ENCODE measurements around the gene CA10. TPM values are rescaled to one million over a fixed set of nuclear protein-coding genes. Genes with fewer than 3 reads are reported as not detected.

Gene CA10
- total RNA-seq, 2 donors from 2014 or later = 0.91 TPM; not detected in 1

GRCh38 chr17:52154466-52154865 is 4.0 kb downstream of the CA10 start:
- no peak for DNase-seq (ENCODE audit: low spot score)
- Histone ChIP-seq H3K27ac (no peak overlapping the region), H3K27me3 (replicated peaks; ENCODE audit: insufficient read depth) (peaks cover 19% of the 10 kb centered on the region), H3K9me3 (no peaks in the 10 kb centered on the region), H3K4me3 (no peak overlapping the region), H3K36me3 (no peaks in the 10 kb centered on the region), H3K4me1 (replicated peaks) (no peaks in the 10 kb centered on the region)
- TF ChIP-seq CTCF (IDR thresholded peaks at IDR 0.05) (no peak), POLR2AphosphoS5 (IDR thresholded peaks at IDR 0.05) (no peak), POLR2A (IDR thresholded peaks at IDR 0.05) (no peak)
- WGBS = 60% methylated on average over 4 of the region's 4 CpGs
- intact Hi-C loops (cut with DNase I) = no loop called here

GRCh38 chr17:52150935-52151334 is 7.6 kb downstream of the CA10 start:
- Histone ChIP-seq H3K27ac (no peak overlapping the region), H3K4me3 (no peak overlapping the region), H3K9me3 (no peaks in the 10 kb centered on the region), H3K4me1 (replicated peaks) (no peaks in the 10 kb centered on the region), H3K27me3 (replicated peaks; ENCODE audit: insufficient read depth) (no peaks in the 10 kb centered on the region), H3K36me3 (no peaks in the 10 kb centered on the region)
- TF ChIP-seq POLR2AphosphoS5 (IDR thresholded peaks at IDR 0.05) (no peak), CTCF (IDR thresholded peaks at IDR 0.05) (no peak), POLR2A (IDR thresholded peaks at IDR 0.05) (no peak)
- intact Hi-C loops (cut with DNase I) = no loop called here
- WGBS = 82% methylated on average over 2 of the region's 2 CpGs
- no peak for DNase-seq (ENCODE audit: low spot score)

- Histone ChIP-seq H3K9me3 (no peaks in the 10 kb centered on the region), H3K36me3 (no peaks in the 10 kb centered on the region), H3K4me1 (replicated peaks) (no peaks in the 10 kb centered on the region), H3K27me3 (replicated peaks; ENCODE audit: insufficient read depth) (no peaks in the 10 kb centered on the region), H3K27ac (no peak overlapping the region), H3K4me3 (no peak overlapping the region)
- TF ChIP-seq POLR2AphosphoS5 (IDR thresholded peaks at IDR 0.05) = no peak
- intact Hi-C loops (cut with DNase I) = no loop called here
- no peak for DNase-seq (ENCODE audit: low spot score)
- WGBS = 90% methylated on average over 1 of the region's 1 CpG
Measured at GRCh38 chr17:52149626-52150025, 8.9 kb downstream of the CA10 start.

GRCh38 chr17:52148969-52149351 is 9.6 kb downstream of the CA10 start:
- Histone ChIP-seq H3K27me3 (replicated peaks; ENCODE audit: insufficient read depth) (no peaks in the 10 kb centered on the region), H3K27ac (no peak overlapping the region), H3K4me1 (replicated peaks) (no peaks in the 10 kb centered on the region), H3K9me3 (no peaks in the 10 kb centered on the region), H3K36me3 (no peaks in the 10 kb centered on the region), H3K4me3 (no peak overlapping the region)
- DNase-seq (ENCODE audit: low spot score) = peak; percentile 60
- no peak for TF ChIP-seq CTCF (IDR thresholded peaks at IDR 0.05)
- TF ChIP-seq POLR2AphosphoS5 (IDR thresholded peaks at IDR 0.05) = peak; percentile 36
- 54% methylated on average over 1 of the region's 1 CpG for WGBS
- intact Hi-C loops (cut with DNase I) = no loop called here

GRCh38 chr17:52148288-52148968 is 10.1 kb downstream of the CA10 start:
- intact Hi-C loops (cut with DNase I) = no loop called here
- no peak overlapping the region for H3K27ac ChIP-seq
- H3K9me3 ChIP-seq = no peaks in the 10 kb centered on the region
- no peaks in the 10 kb centered on the region for H3K4me1 ChIP-seq (replicated peaks)
- DNase-seq (ENCODE audit: low spot score) = no peak
- H3K4me3 ChIP-seq = no peak overlapping the region
- H3K27me3 ChIP-seq (replicated peaks; ENCODE audit: insufficient read depth) = no peaks in the 10 kb centered on the region
- 84% methylated on average over 2 of the region's 2 CpGs for WGBS
- no peak for TF ChIP-seq POLR2A (IDR thresholded peaks at IDR 0.05)
- TF ChIP-seq POLR2AphosphoS5 (IDR thresholded peaks at IDR 0.05) = no peak
- TF ChIP-seq CTCF (IDR thresholded peaks at IDR 0.05) = no peak
- H3K36me3 ChIP-seq = no peaks in the 10 kb centered on the region
